Panc1 (cell line): ENCODE results near the gene GARIN5B.

Experiments used
- SIN3A ChIP-seq: IDR thresholded peaks from 2 replicates; pipeline ENCODE4 v1.6.1; 2012; ENCODE audit warnings: low read depth, mild to moderate bottlenecking, low read length, moderate library complexity, borderline replicate concordance; ENCODE audit not compliant: insufficient read depth
- TF ChIP-seq, protein P1 (sequence below): fragments of 450-650 bp; IDR thresholded peaks from 2 replicates; pipeline ENCODE4 v1.5.1; 2017; ENCODE audit warnings: mild to moderate bottlenecking

DNA sequence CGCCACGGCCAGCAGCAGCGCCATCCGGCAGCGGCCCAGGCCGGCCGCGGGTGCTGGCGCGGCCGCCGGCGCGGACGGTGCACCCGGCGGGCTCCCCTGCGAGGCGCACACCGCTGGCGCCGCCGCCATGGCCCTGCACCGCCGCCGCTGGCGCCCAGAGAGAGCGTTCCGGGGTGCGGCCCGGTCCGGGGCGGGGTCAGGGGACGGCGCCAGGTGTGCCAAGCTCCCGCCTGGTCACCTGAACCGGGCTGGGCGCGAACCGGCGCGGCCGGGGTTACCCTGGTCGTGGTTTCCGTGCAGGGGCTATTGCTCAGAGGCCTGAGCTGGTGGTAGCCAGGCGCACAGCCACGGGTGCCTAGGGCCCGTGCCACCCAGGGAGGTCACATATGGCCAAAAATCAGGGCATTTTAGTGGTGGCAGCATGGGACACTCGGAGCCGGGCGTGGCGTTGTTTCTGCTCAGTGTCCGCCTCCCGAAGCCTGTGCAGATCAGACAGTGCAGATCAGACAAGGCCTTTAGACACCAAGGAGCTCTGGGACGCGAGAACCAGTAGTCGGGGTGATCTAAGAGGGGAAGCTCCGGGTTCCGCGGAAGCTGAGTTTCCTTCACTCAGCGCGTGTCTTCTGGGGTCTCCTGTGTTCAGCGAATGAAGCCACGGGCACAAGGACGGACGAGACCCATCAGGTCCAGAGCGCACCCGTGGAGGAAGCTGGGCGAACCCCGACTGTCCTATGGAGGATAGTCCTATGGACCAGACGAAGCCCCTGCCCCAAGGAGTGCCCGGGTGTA is 21.3 kb upstream of the GARIN5B start, which contains the start of gene TMEM238:
- TF ChIP-seq, protein P1, sequence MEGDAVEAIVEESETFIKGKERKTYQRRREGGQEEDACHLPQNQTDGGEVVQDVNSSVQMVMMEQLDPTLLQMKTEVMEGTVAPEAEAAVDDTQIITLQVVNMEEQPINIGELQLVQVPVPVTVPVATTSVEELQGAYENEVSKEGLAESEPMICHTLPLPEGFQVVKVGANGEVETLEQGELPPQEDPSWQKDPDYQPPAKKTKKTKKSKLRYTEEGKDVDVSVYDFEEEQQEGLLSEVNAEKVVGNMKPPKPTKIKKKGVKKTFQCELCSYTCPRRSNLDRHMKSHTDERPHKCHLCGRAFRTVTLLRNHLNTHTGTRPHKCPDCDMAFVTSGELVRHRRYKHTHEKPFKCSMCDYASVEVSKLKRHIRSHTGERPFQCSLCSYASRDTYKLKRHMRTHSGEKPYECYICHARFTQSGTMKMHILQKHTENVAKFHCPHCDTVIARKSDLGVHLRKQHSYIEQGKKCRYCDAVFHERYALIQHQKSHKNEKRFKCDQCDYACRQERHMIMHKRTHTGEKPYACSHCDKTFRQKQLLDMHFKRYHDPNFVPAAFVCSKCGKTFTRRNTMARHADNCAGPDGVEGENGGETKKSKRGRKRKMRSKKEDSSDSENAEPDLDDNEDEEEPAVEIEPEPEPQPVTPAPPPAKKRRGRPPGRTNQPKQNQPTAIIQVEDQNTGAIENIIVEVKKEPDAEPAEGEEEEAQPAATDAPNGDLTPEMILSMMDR: no peak
- no peak for TF ChIP-seq SIN3A
